Kasumi-1 (cell line): Measurements from ENCODE around the gene ECSIT.

Experiments
- DNase-seq, 2 experiments: peaks; one replicate each; lab custom pipeline; 2025; lab: John Stamatoyannopoulos, UW

ECSIT gene

DNA sequence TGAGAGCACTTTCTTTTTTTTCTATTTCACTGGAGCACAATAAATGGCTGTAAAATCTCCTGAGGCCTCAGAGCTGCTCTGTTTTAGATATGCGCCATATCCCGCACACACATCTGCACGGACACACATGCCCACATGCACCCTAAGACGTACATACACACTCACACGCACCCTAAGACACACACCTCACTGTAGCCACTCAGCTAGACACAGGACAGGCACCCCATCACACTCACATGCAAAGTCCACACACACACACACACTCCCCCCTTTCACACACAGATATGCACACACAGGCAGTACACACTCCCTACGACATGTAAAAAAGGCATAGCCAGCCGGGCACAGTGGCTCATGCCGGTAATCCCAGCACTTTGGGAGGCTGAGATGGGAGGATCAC lies 21.3 kb upstream of the ECSIT start:
- DNase-seq: no peak

DNA sequence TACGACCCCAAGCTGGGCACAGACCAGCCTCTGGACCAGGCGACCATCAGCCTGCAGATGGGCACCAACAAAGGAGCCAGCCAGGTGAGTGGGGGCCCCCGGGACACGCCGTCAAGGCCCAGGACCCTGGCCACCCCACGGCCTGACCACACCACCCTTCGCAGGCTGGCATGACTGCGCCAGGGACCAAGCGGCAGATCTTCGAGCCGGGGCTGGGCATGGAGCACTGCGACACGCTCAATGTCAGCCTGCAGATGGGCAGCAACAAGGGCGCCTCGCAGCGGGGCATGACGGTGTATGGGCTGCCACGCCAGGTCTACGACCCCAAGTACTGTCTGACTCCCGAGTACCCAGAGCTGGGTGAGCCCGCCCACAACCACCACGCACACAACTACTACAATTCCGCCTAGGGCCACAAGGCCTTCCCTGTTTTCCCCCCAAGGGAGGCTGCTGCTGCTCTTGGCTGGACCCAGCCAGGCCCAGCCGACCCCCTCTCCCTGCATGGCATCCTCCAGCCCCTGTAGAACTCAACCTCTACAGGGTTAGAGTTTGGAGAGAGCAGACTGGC lies 20.5 kb upstream of the ECSIT start:
- no peak for DNase-seq

DNA sequence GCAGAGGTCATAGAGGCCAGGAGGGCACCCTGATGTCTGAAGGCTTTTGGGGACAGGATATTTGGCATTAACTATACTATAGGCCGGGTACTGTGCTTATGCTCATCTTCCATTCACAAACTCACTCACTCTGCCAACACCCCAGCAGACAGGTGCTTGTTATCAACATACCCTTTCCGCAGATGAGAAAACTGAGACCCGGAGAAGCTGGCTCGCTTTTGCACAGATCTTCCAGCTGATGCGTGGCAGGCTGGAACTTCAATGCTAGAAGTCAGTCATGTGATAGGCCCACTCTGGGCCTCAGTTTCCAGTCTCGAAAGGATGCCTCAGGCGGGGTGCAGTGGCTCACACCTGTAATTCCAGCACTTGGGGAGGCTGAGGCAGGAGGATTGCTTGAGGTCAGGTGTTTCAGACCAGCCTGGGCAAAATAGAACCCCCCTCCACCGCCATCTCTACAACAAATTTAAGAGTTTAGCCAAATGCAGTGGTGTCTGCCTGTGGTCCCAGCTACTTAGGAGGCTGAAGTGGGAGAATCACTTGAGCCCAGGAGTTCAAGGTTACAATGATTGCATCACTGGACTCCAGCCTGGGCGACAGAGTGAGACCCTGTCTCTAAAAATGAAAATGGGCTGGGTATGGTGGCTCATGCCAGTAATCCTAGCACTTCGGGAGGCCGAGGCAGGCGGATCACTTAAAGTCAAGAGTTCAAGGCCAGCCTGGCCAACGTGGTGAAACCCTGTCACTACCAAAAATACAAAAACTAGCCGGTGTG lies 19.2 kb upstream of the ECSIT start:
- no peak for DNase-seq

DNA sequence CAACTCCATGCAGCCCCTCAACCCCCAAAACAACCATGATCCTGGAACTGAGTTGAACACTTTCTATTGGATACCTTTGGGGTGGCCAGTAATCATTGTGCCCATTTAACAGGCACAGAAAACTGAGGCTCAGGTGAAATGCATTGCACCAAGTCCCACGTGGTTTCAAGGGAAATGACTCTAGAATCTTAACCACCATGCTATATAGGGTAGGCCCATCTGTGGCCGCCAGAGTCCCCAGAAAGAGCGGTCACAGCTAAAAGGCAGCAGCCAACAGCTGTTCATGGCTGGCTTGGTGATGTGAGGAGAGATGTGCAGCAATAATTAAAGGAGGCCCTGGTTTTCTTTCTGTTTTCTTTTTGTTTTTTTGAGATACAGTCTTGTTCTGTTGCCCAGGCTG lies 12.3 kb upstream of the ECSIT start:
- DNase-seq: no peak

DNA sequence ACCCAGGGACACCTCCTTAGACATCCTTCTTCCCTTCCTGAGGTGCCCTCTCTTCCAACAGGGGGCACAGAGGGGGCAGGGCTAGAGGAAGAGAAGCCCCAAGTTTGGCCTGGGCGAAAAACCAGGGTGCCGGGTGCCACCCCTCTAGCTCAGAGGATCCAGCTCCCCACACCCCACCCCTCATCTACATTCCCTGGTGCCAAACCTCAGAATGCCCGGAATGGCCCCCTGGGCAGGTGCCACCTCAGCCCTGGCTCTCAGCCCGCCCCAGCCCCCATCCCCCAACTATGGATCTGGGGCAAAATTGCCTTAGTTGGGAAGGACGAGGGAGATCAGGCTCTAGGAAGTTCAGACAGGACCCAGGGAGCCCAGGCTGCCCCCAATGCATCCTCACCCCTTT lies 11.7 kb upstream of the ECSIT start:
- DNase-seq: no peak

DNA sequence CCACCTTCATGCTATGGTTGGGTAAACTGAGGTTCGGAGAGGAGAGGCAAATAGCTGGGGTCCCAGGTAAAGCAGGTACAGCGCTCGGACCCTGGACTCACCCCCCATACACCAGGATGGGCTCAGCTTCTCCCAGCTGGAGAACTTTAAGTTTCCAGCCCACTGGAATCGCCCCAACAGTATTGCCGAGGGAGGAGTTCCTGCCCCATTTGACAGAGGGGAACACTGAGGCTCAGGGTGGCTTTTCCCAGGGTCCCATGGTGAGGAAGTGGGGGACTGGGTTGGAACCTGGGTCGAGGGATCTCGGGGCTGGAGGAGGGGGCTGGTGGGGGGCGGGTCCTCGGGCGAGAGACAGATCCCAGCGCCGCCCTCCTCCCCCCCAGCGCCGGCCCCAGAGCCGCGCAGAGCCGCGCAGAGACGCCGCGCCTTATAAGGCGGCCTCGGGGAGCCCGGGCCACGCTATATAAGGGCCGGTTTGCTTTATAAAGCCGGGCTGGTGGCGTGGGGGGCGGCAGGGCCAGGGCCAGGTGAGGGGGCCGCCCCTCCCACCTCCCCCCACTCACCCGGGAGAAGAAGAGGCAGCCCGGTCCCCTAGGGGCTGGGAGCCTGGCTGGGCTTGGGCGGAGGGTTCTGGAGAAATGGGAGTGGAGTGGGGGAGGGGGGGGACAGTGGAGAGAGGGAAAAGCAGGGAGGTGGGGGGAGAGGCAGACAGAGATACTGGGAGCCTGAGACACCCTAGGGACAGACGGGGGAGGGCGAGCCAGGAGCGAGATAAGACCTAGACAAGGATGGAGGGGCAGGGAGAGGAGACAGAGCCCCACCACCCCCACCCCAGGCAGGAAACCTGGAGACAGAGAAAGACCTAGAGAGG lies 10.8 kb upstream of the ECSIT start:
- DNase-seq: no peak

DNA sequence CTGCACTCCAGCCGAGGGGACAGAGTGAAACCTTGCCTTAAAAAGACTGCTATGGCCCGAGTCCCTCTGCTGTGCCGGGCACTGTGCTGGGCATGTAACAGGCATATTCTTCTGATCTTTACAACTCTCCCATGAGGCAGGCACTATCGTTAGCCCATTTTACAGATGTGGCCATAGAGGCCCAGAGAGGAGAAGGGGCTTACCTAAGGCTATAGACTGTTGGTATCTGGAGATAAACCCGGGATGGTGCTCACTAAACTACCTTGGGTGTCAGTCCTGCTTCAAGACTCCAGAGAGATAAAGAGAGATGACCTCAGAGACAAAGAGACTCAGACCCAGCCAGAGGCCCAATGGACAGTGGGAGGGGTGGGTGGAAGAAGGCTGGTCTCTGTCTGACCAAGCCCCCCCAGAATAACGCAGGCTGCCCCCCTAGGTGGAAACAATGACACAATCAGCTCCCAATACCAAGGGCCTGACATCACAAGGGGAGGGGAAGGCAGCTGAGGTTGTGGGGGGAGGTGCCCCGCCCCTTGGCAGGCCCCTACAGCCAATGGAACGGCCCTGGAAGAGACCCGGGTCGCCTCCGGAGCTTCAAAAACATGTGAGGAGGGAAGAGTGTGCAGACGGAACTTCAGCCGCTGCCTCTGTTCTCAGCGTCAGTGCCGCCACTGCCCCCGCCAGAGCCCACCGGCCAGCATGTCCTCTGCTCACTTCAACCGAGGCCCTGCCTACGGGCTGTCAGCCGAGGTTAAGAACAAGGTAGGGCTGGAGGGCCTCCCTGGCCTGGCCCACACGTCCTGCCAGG lies 9.5 kb upstream of the ECSIT start, which contains the start of gene CNN1:
Gene CNN1, plus strand, starts transcription at position 620 of the 805 bp plus-strand sequence. Its CDS starts 77 bp downstream, at position 697.
- DNase-seq: no peak

DNA sequence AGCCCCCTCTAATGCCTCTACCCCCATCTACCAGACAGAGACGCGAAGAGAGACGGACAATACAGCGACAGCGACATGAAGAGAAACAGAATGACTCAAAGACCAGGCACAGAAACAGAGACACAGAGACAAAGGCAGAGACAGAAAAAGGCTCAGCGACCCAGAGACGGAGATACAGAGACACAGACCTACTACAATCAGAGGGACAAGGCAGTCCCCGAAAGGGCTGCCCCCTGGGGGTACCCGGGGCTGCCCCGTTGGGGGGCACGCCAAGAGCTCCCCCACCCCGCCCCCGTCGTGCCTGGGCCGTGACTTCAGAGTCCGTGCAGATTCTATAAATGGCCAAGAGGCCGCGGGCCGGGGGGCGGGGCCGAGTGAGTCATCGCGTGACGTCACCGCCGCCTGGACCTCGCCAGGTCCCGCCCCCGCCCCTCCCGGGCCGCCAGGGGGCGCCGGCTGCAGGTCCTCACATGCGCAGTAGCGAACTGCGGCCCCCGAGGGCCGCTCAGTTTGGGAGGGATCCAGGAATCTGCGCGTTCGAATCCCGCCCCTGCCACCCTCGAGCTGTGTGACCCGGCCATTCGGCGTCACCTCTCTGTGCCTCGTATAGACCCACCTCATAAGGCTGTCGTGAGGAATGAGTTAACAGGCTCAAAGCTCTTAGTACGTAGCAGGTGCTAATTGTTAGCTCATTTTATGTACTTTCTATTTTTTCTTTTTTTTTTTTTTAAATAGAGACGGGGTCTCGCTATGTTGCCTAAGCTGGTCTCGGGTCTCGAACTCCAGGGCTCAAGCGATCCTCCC lies 7.1 kb upstream of the ECSIT start:
- DNase-seq: peak; percentile 54 to 67

DNA sequence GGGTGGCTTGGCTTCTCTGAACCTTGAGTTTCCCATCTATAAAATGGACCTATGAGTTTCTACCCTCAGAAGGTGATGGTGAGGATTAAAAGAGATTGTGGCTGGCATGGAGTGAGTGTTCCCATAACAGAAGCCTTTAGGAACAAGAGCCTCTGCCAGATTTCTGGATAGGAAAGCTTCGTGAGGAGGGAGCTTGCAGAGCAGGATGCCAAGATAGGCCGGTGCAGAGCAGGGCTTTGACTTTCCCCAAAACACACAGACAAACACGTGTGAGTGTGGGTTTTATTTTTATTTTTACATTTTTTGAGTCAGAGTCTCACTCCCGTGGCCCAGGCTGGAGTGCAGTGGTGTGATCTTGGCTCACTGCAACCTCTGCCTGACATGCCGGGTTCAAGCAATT lies 6.0 kb upstream of the ECSIT start:
- no peak for DNase-seq

DNA sequence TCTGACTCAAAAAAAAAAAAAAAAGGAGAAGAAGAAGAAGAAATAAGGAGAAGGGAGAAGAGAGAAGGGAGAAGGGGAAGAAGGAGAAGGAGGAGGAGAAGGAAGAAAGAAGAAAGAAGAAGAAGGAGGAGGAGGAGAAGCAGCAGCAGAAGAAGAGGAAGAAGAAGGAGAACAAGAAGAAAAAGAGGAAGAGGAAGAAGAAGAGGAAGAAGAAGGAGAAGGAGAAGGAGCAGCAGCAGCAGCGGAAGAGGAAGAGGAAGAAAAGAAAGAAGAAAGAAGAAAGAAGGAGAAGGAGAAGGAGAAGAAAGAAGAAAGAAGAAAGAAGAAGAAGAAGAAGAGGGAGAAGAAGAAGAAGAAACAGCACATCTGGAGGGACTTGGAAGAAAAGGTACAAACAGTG lies 5.6 kb upstream of the ECSIT start:
- DNase-seq: no peak

DNA sequence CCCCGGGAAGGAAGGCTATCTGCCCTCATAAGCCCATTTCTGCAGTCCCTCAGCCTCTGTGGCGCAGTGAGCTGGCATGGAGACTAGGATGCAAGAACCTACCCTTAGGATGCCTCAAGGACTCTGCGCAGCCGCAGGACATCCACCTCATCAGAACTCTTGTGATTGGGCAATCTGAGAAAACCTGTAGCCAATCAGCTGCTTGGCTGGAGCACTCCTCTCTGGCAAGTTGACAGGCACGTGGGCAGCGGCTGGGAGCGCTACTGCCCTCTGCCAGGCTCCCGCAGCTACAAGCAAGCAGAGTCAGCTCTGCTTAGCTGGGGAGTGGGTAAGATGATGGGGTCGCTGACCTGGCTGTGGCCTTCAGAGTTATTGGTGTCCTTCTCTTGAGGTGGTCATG lies 1.5 kb upstream of the ECSIT start:
- peak; percentile 77 to 80 for DNase-seq

DNA sequence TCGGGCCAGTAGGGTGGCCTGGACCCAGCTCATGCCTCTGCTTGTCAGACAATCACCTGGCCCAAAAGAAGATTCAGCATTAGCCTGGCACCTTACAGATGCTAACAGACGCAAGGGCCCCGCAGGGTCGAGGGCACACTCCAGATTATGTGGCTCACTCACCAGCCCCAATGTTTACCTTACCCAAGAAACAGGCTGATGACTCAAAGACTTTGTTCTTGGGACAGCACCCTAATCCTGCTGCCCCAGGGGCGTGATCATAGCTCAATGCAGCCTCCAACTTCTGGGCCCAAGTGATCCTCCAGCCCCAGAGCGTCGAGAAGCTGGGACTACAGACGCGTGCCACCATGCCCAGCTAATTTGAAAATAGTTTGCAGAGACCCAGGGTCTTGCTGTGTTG lies 9.8 kb downstream of the ECSIT start:
- DNase-seq: no peak

DNA sequence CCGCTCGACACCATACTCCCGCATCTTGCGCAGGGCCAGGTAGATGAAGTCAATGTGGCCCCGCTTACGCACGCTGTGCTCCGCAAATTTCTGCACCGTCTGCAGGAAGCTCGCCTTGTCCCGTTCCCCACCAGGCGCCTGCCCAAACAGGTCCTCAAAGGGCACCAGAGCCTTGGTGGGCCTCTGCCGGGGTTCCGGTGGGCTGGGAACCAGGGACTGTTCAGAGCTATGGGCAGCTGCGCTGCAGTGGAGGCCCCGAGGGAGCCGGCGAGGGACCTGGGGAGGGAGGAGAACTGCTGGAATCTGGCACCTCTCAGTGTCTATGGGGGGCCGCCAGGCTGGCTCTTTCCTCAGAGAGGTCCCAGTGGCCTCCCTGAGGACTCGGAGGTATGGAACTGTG lies 15.0 kb downstream of the ECSIT start:
- DNase-seq: no peak

DNA sequence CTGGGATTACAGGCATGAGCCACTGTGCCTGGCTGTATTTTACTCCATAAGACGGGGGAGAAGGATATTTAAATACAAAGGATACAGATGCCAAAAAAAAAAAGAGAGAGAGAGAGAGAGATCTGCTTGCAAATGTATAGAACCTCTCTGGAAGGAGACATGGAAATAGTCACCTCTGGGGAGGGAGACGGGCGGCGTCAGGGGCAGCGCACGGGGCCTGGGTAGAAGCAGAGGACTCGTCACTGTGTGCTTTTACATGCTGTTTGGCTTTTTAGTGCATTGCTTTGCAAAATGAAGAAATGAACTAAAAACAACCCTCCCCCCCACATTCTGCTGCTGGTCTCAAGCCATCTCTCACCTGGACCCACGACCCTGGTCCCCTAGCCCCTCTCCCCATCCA lies 18.5 kb downstream of the ECSIT start:
- no peak for DNase-seq

DNA sequence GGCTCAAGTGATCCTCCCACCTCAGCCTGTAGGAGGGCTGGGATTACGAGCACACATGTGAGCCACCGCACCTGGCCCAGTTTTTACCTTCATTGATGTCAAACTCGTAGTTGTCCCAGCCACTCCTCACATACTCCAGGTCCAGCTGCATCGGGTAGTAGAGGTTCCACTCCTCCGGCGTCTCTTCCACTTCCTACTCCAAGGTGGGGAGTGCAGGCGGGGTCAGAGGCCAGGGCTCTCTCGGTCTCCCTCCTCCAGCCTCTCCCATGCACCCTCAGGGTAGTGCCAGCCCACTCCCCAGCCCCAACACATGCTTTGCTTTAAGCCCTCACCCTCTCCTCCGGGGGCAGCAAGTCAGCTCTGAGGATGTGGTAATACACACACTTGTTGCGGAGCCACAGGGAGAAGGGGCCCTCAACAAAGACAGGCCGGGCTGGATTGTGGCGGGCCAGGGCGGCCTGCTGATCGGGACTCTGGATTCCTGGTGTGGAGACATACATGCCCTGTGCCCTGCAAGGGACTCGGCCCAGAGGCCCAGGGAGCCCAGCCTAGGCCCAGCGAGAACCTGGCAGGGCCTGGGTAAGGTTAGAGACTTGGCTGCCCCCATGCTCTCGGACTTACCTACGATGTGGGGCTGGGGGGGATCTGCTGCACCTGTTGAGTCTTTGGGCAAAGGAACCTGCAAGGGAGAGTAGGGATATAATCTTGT lies 21.4 kb downstream of the ECSIT start:
- DNase-seq: no peak

DNA sequence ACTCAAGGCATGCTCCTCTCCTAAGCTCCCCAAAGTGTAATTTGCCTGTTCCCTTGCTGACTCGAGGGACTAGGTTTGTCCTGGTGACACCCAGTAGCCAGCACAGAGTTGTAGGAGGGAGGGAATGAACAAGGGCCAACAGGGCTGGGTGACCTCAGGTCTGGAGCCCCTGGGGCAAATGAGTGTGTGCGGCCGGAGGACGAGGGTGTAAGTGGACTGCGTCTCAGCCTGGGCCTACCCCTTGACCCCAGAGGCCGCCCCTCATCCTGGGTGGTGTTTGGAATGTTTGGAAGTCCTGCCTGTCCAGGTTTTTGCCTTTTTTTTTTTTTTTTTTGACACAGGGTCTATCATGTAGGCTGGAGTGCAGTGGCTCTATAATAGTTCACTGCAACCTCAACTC lies 22.0 kb downstream of the ECSIT start:
- no peak for DNase-seq

DNA sequence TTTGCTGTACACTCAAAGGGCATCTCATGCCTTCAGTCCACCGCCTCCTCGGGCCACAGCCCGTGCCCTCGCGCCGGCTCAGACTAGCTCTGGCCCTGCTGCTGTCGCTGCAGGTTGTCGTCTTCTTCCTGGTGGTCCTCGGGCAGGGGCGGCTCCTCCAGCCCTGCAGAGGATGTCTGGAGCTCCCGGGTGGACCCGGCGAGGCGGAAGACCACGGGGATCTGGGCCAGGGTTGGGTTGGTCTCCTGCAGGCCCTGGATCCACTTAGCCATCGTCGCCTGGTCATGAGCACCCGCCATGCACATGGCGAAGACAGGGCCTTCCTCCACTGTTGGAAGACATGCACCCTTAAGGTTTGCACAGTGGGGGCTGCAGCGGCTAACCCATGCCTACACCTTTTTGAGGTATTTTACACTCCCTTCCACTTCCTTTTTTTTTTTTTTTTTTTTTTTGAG lies 22.8 kb downstream of the ECSIT start:
- DNase-seq: no peak

DNA sequence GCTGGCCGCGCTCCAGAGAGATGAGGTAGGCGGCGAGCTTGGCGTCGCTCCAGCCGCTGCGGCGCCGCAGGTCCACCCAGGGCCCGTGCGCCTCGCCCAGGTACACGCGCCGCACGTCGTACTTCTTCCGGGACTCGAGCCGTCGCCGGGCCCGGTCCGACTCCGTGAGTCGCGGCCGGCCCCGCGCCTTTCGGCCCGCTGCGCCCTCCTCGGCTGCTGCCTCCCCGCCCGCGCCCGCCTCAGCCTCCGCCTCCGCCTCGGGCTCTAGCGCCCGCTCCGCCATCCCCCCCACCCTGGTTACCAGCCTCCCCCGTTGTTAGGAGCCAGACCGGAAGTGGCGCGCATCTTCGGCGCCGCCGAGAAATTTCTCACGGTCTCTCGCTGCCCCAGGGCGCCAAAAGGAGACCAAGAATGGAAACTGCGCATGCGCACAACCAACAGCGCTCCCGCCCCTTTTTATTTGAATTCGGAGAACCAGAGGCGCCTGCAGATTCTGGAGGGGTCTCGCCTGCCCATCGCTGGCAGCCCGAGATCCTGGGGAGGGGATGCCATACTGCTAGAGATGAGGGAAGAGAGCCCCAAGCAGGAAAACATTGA lies 23.3 kb downstream of the ECSIT start, which contains the start of gene ZNF653:
Gene ZNF653, minus strand, starts transcription at position 336 of the 597 bp plus-strand sequence. Its CDS starts 53 bp downstream, at position 283.
- peak; percentile 89 to 91 for DNase-seq

DNA sequence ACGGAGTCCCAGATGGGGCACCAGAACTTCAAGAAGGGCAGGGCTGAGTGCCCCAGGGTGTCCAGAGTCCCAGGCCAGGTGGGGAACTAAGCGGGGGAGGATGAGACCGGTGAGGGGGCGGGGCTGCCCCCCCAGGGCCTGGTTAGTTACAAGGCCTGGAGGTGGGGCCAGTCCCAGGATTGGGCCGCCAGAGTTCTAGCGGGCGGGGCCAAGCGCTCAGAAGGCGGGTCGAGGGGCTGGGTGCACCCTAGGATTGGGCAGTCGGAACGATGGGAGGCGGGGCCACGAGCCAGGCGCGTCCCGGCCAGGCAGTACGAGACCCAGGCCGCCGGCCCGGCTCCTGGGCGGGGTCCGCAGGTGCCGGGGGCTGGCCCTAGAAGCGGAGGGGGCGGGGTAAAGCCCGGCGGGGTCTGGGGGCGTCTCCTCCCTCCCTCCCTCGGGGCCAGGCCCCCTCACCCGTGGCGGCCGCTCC lies 23.9 kb downstream of the ECSIT start:
- DNase-seq: peak; percentile 89 to 90
